GM23338 (cell line): Measurements from ENCODE around the gene DSG3.

Source experiments
- CREB1 ChIP-seq: fragments of 250-450 bp; sonication (Bioruptor Pico); IDR thresholded peaks from 2 replicates; pipeline ENCODE4 v1.5.0; 2020; ENCODE audit warnings: low read depth, mild to moderate bottlenecking, moderate library complexity
- CTCF ChIP-seq, 2 experiments: fragments of 200-600 bp in 1 of 2; sonication (generic) in 1 of 2; conservative IDR thresholded peaks; 2 replicates each; pipeline versions ENCODE4 v1.5.1 to v1.6.1; 2016 to 2017; ENCODE audit warnings: antibody characterized with exemption in 2 of 2, low read depth in 2 of 2, mild to moderate bottlenecking in 2 of 2, moderate library complexity in 1 of 2
- EZH2 ChIP-seq: fragments of 200-600 bp; sonication (generic); IDR thresholded peaks from one replicate; pipeline ENCODE4 v1.8.0; 2017; ENCODE audit warnings: antibody characterized with exemption, mild to moderate bottlenecking, low read depth; ENCODE audit not compliant: unreplicated experiment
- EZH2phosphoT487 ChIP-seq: fragments of 200-600 bp; sonication (generic); IDR thresholded peaks from one replicate; pipeline ENCODE4 v1.8.1; 2018; ENCODE audit warnings: antibody characterized with exemption; ENCODE audit not compliant: unreplicated experiment
- JUNB ChIP-seq: IDR thresholded peaks from one replicate; pipeline ENCODE4 v1.6.1; 2016; ENCODE audit warnings: antibody characterized with exemption; ENCODE audit not compliant: unreplicated experiment
- POLR2AphosphoS5 ChIP-seq: IDR thresholded peaks from 2 replicates; pipeline ENCODE4 v1.6.1; 2016; ENCODE audit warnings: antibody characterized with exemption, low read depth

- TF ChIP-seq CTCF (conservative IDR thresholded peaks at IDR 0.05; ENCODE audit: low read depth in 2 of 2) (no peak), EZH2 (no peak), JUNB (no peak), CREB1 (CRISPR knock-in tag) (no peak), EZH2phosphoT487 (no peak), POLR2AphosphoS5 (no peak)
Measured at GRCh38 chr18:31509571-31509970, 62.0 kb downstream of the DSG3 start.
